GM21390 (cell line): Measurements from ENCODE around the gene QSOX2.

ENCODE experiments used
- ATAC-seq: cut with Tn5 transposase; IDR thresholded peaks from one replicate; pipeline ENCODE4 v1.9.1; 2021; ENCODE audit not compliant: unreplicated experiment

The QSOX2 gene

GRCh38 chr9:136204838-136205706, 40.5 kb downstream of the QSOX2 start, which contains the start of gene LHX3:
Gene LHX3 (minus strand): TSS chr9:136205128. CDS start chr9:136205012, 116 bp downstream.
- ATAC-seq, result no peak

GRCh38 chr9:136204145-136204805, 41.3 kb downstream of the QSOX2 start:
- ATAC-seq, result no peak

- ATAC-seq, result no peak
Observed at GRCh38 chr9:136203408-136204144, 42.0 kb downstream of the QSOX2 start.

GRCh38 chr9:136202454-136203407, 42.9 kb downstream of the QSOX2 start:
- ATAC-seq, result no peak

- no peak for ATAC-seq
Observed at GRCh38 chr9:136201609-136202453, 43.8 kb downstream of the QSOX2 start.

GRCh38 chr9:136201174-136201573, 44.4 kb downstream of the QSOX2 start:
- no peak for ATAC-seq

GRCh38 chr9:136200424-136200823, 45.2 kb downstream of the QSOX2 start:
- ATAC-seq, result no peak

- ATAC-seq, result no peak
Observed at GRCh38 chr9:136199391-136200288, 46.0 kb downstream of the QSOX2 start.

GRCh38 chr9:136198605-136199083, 47.0 kb downstream of the QSOX2 start:
- ATAC-seq, result no peak

- ATAC-seq, result no peak
Observed at GRCh38 chr9:136197930-136198604, 47.5 kb downstream of the QSOX2 start.

GRCh38 chr9:136197084-136197875, 48.3 kb downstream of the QSOX2 start:
- ATAC-seq, result no peak

GRCh38 chr9:136196404-136197083, 49.1 kb downstream of the QSOX2 start:
- ATAC-seq, result no peak

GRCh38 chr9:136194540-136194939, 51.1 kb downstream of the QSOX2 start:
- no peak for ATAC-seq

GRCh38 chr9:136193891-136194279, 51.7 kb downstream of the QSOX2 start:
- no peak for ATAC-seq

- ATAC-seq, result no peak
Observed at GRCh38 chr9:136193127-136193890, 52.3 kb downstream of the QSOX2 start.
